HepG2 (cell line): ENCODE measurements around the gene KIRREL2. TPM values are rescaled to one million over a fixed set of nuclear protein-coding genes. Genes with fewer than 3 reads are reported as not detected.

Source experiments
- ATAD3A ChIP-seq: sonication (generic); formaldehyde crosslinking; IDR thresholded peaks from 2 replicates; pipeline ENCODE4 v1.4.0; 2020; ENCODE audit warnings: missing genetic modification reagents
- CBFB ChIP-seq: sonication (generic); formaldehyde crosslinking; IDR thresholded peaks from 2 replicates; pipeline ENCODE4 v1.4.0; 2020; ENCODE audit warnings: missing genetic modification reagents
- ELF1 ChIP-seq: sonication (generic); formaldehyde crosslinking; IDR thresholded peaks from 2 replicates; pipeline ENCODE4 v1.4.0; 2020; ENCODE audit warnings: missing genetic modification reagents
- EZH2 ChIP-seq: conservative IDR thresholded peaks from 2 replicates; pipeline ENCODE4 v1.6.1; 2012; ENCODE audit warnings: mild to moderate bottlenecking, low read depth, low read length, moderate library complexity
- GABPB1 ChIP-seq: IDR thresholded peaks from 2 replicates; pipeline ENCODE4 v1.6.1; 2016; ENCODE audit warnings: mild to moderate bottlenecking, missing genetic modification reagents, moderate library complexity, missing compliant biosample characterization
- GPBP1L1 ChIP-seq: sonication (generic); formaldehyde crosslinking; IDR thresholded peaks from 2 replicates; pipeline ENCODE4 v1.5.0; 2020; ENCODE audit warnings: mild to moderate bottlenecking, missing genetic modification reagents
- GTF2F1 ChIP-seq: fragments of 150-350 bp; IDR thresholded peaks from 2 replicates; pipeline ENCODE4 v1.6.1; 2014; ENCODE audit warnings: low read length
- MTA1 ChIP-seq: sonication (generic); formaldehyde crosslinking; IDR thresholded peaks from 2 replicates; pipeline ENCODE4 v1.4.0; 2020; ENCODE audit warnings: missing genetic modification reagents, mild to moderate bottlenecking, borderline replicate concordance
- PRDM15 ChIP-seq: sonication (generic); formaldehyde crosslinking; IDR thresholded peaks from 2 replicates; pipeline ENCODE4 v1.4.0; 2020; ENCODE audit warnings: missing genetic modification reagents
- PTBP1 ChIP-seq: fragments of 200-400 bp; formaldehyde crosslinking; IDR thresholded peaks from 2 replicates; pipeline ENCODE4 v1.6.1; 2018; ENCODE audit warnings: low read length, low read depth; ENCODE audit not compliant: poor library complexity, severe bottlenecking
- SMYD3 ChIP-seq: sonication (generic); formaldehyde crosslinking; IDR thresholded peaks from 2 replicates; pipeline ENCODE4 v1.8.1; 2023; ENCODE audit warnings: mild to moderate bottlenecking, missing genetic modification reagents
- SNRNP70 ChIP-seq: fragments of 200-400 bp; formaldehyde crosslinking; IDR thresholded peaks from 2 replicates; pipeline ENCODE4 v1.6.1; 2017; ENCODE audit warnings: mild to moderate bottlenecking, low read depth, low read length, moderate library complexity
- THAP11 ChIP-seq: IDR thresholded peaks from 2 replicates; pipeline ENCODE4 v1.6.1; 2016; ENCODE audit warnings: missing biosample characterization, missing genetic modification reagents
- ZBTB21 ChIP-seq: sonication (generic); formaldehyde crosslinking; IDR thresholded peaks from 2 replicates; pipeline ENCODE4 v1.4.0; 2020; ENCODE audit warnings: missing genetic modification reagents
- ZBTB42 ChIP-seq: sonication (generic); formaldehyde crosslinking; IDR thresholded peaks from 2 replicates; pipeline ENCODE4 v1.5.0; 2020; ENCODE audit warnings: mild to moderate bottlenecking, missing genetic modification reagents
- ZBTB7B ChIP-seq: sonication (generic); formaldehyde crosslinking; IDR thresholded peaks from 2 replicates; pipeline ENCODE4 v1.4.0; 2020; ENCODE audit warnings: missing genetic modification reagents
- ZC3H13 ChIP-seq: sonication (generic); formaldehyde crosslinking; IDR thresholded peaks from 2 replicates; pipeline ENCODE4 v1.8.1; 2023; ENCODE audit warnings: mild to moderate bottlenecking, missing genetic modification reagents, moderate library complexity
- ZHX2 ChIP-seq, 2 experiments: sonication (generic) in 1 of 2; formaldehyde crosslinking in 1 of 2; IDR thresholded peaks; 2 replicates each; pipeline versions ENCODE4 v1.6.1 to v1.9.0; 2014 to 2022; ENCODE audit warnings: antibody characterized with exemption in 1 of 2, borderline replicate concordance in 1 of 2, inconsistent platforms in 1 of 2, low read depth in 1 of 2, missing genetic modification reagents in 1 of 2
- ZNF326 ChIP-seq: sonication (generic); formaldehyde crosslinking; IDR thresholded peaks from 2 replicates; pipeline ENCODE4 v1.4.0; 2020; ENCODE audit warnings: missing genetic modification reagents, borderline replicate concordance
- ZNF547 ChIP-seq: sonication (generic); formaldehyde crosslinking; IDR thresholded peaks from 2 replicates; pipeline ENCODE4 v1.5.1; 2020; ENCODE audit warnings: mild to moderate bottlenecking, missing genetic modification reagents
- ZNF564 ChIP-seq: sonication (generic); formaldehyde crosslinking; IDR thresholded peaks from 2 replicates; pipeline ENCODE4 v1.8.1; 2023; ENCODE audit warnings: mild to moderate bottlenecking, missing genetic modification reagents
- ZNF614 ChIP-seq: IDR thresholded peaks from 2 replicates; pipeline ENCODE4 v1.6.1; 2018; ENCODE audit warnings: missing biosample characterization, missing genetic modification reagents, inconsistent platforms, borderline replicate concordance
- polyA plus RNA-seq, 8 experiments: library from polyadenylated mRNA; depleted of rRNA in 3 of 8; stranded (reverse) in 7 of 8; unstranded in 1 of 8; fragments of >200 nt; fragmentation: Illumina TruSeq in 4 of 8; extraction: Trizol in 4 of 8; gene quantifications; 2 replicates each; pipeline versions ENCODE4 v1.2.1 to v1.2.3, GENCODE V29; 2011 to 2016; ENCODE audit warnings: low read depth in 4 of 8, missing spikeins in 1 of 8, mixed read lengths in 1 of 8; ENCODE audit not compliant: insufficient read depth in 1 of 8
- total RNA-seq, 5 experiments: library from RNA; depleted of rRNA; stranded (reverse); fragments of >200 nt; fragmentation: Illumina TruSeq; extraction: Trizol; gene quantifications; 2 replicates each; pipeline ENCODE4 v1.2.3, GENCODE V29; 2016; ENCODE audit warnings: low read depth in 1 of 5

KIRREL2 gene
- total and polyA plus RNA-seq, 2 of the 13 experiments (the other 11 are each of a cell fraction or from before 2014, with no cell fraction given): 0.18 to 2.4 TPM

- TF ChIP-seq PRDM15 (CRISPR knock-in tag) (no peak), GABPB1 (CRISPR knock-in tag) (peak; percentile 27; the same call in 1 of the 2 replicates), ATAD3A (CRISPR knock-in tag) (no peak), GTF2F1 (no peak), ZNF564 (CRISPR knock-in tag) (no peak), EZH2 (no peak), ZNF614 (CRISPR knock-in tag) (no peak), ZNF326 (CRISPR knock-in tag) (no peak), ZNF547 (CRISPR knock-in tag) (no peak), ZHX2 (IDR thresholded peaks at IDR 0.05; ENCODE audit: low read depth) (no peak), ZHX2 (CRISPR knock-in tag; IDR thresholded peaks at IDR 0.05; ENCODE audit: borderline replicate concordance) (no peak), ZBTB42 (CRISPR knock-in tag) (no peak), SNRNP70 (no peak), ZC3H13 (no peak), ZBTB21 (CRISPR knock-in tag) (no peak), THAP11 (CRISPR knock-in tag) (0 out of 2 replicates have a peak, but pooled peaks have one; percentile 15), SMYD3 (CRISPR knock-in tag) (no peak), GPBP1L1 (no peak), ELF1 (CRISPR knock-in tag) (no peak), PTBP1 (no peak), CBFB (CRISPR knock-in tag) (no peak), MTA1 (CRISPR knock-in tag) (no peak), ZBTB7B (CRISPR knock-in tag) (0 out of 2 replicates have a peak, but pooled peaks have one; percentile 33)
Observed at GRCh38 chr19:35862528-35862927, 5.8 kb downstream of the KIRREL2 start (continued).
